ENCODE data around the gene TRIM65. TPM values are rescaled to one million over a fixed set of nuclear protein-coding genes. Genes with fewer than 3 reads are reported as not detected.
"Not testable (repeated sequence)": the region's sequence is repeated elsewhere in the genome, so short reads cannot be mapped to it uniquely, and the experiment has no call there.

Gene TRIM65
- total and polyA plus RNA-seq, 2 of the 13 experiments (the other 11 are each of a cell fraction or from before 2014, with no cell fraction given) = 10.3 to 22.4 TPM

GRCh38 chr17:75869282-75870141 lies 27.2 kb downstream of the TRIM65 start (continued):
- TF ChIP-seq TSC22D2 (CRISPR knock-in tag; IDR thresholded peaks at IDR 0.05; ENCODE audit: borderline replicate concordance) (peak; percentile 78; the same call in 1 of the 2 replicates), MEIS1 (CRISPR knock-in tag; IDR thresholded peaks at IDR 0.05; ENCODE audit: borderline replicate concordance) (0 out of 2 replicates have a peak, but pooled peaks have one; percentile 29), SMAD3 (CRISPR knock-in tag; IDR thresholded peaks at IDR 0.05) (peak; percentile 97), HMGXB4 (CRISPR knock-in tag; IDR thresholded peaks at IDR 0.05; ENCODE audit: borderline replicate concordance in 1 of 2, low read depth in 1 of 2) (peak; percentile 13 to 69; a peak in 3 of 4 replicates), BORCS8-MEF2B (CRISPR knock-in tag; IDR thresholded peaks at IDR 0.05) (peak; percentile 74), ZNF17 (CRISPR knock-in tag; IDR thresholded peaks at IDR 0.05) (no peak)

- WGBS (ENCODE audit: low lambda C conversion rate) = 55% methylated on average over 12 of the region's 12 CpGs
- H4K20me1 ChIP-seq (ENCODE audit: insufficient read depth, low read length); H3K27me3 ChIP-seq (ENCODE audit: control insufficient read depth in 1 of 2, insufficient read depth in 2 of 2, low read length in 2 of 2); in situ Hi-C loops (cut with HindIII; ENCODE audit: extremely low pct_ligation_motif_present, low pct_unique_long_range_greater_than_20kb); ATAC-seq; H3K9me3 ChIP-seq (ENCODE audit: low read length); CTCF ChIA-PET (ENCODE audit: low intra/inter-chr PET ratio, low total read pairs); FAIRE-seq; H2AFZ ChIP-seq (ENCODE audit: low read length); H3K36me3 ChIP-seq (replicated peaks in 1 of 2; ENCODE audit: control insufficient read depth in 1 of 2, insufficient read depth in 2 of 2, low read length in 2 of 2); H3K79me2 ChIP-seq (ENCODE audit: insufficient read depth, low read length); DNase-seq (ENCODE audit: low spot score): not testable (repeated sequence)
- Histone ChIP-seq H3K4me2 (ENCODE audit: low read depth, low read length) (peak overlapping the region; percentile 84), H3K9ac (ENCODE audit: insufficient read depth, low read depth, low read length) (peak overlapping the region; percentile 85), H3K4me3 (replicated peaks in 1 of 3; ENCODE audit: insufficient read depth in 1 of 3, low read depth in 2 of 3, low read length in 3 of 3) (peak overlapping the region in 1 of 3 experiments; percentile 75; a peak in 1 of 6 replicates), H3K4me1 (ENCODE audit: insufficient read depth, low read length) (peaks cover 94% of the 10 kb centered on the region), H3K27ac (ENCODE audit: extremely low read length, insufficient read depth, low read length) (peak overlapping the region; percentile 83)
- intact Hi-C loops (cut with micrococcal nuclease; ENCODE audit: unreplicated experiment) = loop anchor here (2.0 kb wide), 1 partner anchor 14 kb away; the partner anchor contains the start of gene WBP2
- BruUV-seq (replicated peaks) = TSS peak; percentile 58
- POLR2A ChIA-PET = interaction anchor here (1.3 to 13.8 kb wide), 7 partner anchors 9 to 104 kb away, joined by 5 to 454 read pairs (median 15); partner anchors contain the start of genes GALK1, TRIM47, TRIM65 and UNC13D
- TF ChIP-seq RXRA (CRISPR knock-in tag; IDR thresholded peaks at IDR 0.05) (peak; percentile 30; the same call in 1 of the 2 replicates), ADNP (CRISPR knock-in tag; IDR thresholded peaks at IDR 0.05) (peak; percentile 82), ZNF547 (CRISPR knock-in tag; IDR thresholded peaks at IDR 0.05) (0 out of 2 replicates have a peak, but pooled peaks have one; percentile 2), ZC3H4 (CRISPR knock-in tag; IDR thresholded peaks at IDR 0.05; ENCODE audit: borderline replicate concordance) (peak; percentile 4; the same call in 1 of the 2 replicates), ZMYM2 (CRISPR knock-in tag; IDR thresholded peaks at IDR 0.05) (peak; percentile 85; the same call in 1 of the 2 replicates), FOXO4 (CRISPR knock-in tag; conservative IDR thresholded peaks at IDR 0.05) (0 out of 2 replicates have a peak, but pooled peaks have one; percentile 75), ZNF704 (CRISPR knock-in tag; IDR thresholded peaks at IDR 0.05; ENCODE audit: borderline replicate concordance) (0 out of 2 replicates have a peak, but pooled peaks have one; percentile 1)
Measured at GRCh38 chr17:75868730-75869281, 27.9 kb downstream of the TRIM65 start.

Measured in HepG2 (cell line).